NB4 (cell line): ENCODE results near the gene PIGA.
A peak's percentile ranks its signal among the peaks of the same experiment; 100 is the strongest.

Experiments
- DNase-seq: peaks from one replicate; pipeline ENCODE4 v3.0.0; 2010; ENCODE audit warnings: low read depth
- H3K4me3 ChIP-seq: one replicate; pipeline ENCODE4 v1.5.1; 2011; ENCODE audit warnings: mild to moderate bottlenecking, low read depth, low read length, moderate library complexity
- MYC ChIP-seq: IDR thresholded peaks from 2 replicates; pipeline ENCODE4 v1.6.1; 2011; ENCODE audit warnings: low read depth, low read length
- POLR2A ChIP-seq: IDR thresholded peaks from 2 replicates; pipeline ENCODE4 v1.6.1; 2011; ENCODE audit warnings: mild to moderate bottlenecking; ENCODE audit not compliant: insufficient read length; ENCODE audit errors: extremely low read depth
- TF ChIP-seq, protein P1 (sequence below): IDR thresholded peaks from one replicate; pipeline ENCODE4 v1.5.1; 2012; ENCODE audit warnings: low read depth, low read length
- TF ChIP-seq, protein P2 (sequence below): IDR thresholded peaks from 2 replicates; pipeline ENCODE4 v1.6.1; 2011; ENCODE audit warnings: low read depth, low read length

Gene PIGA, protein sequence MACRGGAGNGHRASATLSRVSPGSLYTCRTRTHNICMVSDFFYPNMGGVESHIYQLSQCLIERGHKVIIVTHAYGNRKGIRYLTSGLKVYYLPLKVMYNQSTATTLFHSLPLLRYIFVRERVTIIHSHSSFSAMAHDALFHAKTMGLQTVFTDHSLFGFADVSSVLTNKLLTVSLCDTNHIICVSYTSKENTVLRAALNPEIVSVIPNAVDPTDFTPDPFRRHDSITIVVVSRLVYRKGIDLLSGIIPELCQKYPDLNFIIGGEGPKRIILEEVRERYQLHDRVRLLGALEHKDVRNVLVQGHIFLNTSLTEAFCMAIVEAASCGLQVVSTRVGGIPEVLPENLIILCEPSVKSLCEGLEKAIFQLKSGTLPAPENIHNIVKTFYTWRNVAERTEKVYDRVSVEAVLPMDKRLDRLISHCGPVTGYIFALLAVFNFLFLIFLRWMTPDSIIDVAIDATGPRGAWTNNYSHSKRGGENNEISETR

DNA sequence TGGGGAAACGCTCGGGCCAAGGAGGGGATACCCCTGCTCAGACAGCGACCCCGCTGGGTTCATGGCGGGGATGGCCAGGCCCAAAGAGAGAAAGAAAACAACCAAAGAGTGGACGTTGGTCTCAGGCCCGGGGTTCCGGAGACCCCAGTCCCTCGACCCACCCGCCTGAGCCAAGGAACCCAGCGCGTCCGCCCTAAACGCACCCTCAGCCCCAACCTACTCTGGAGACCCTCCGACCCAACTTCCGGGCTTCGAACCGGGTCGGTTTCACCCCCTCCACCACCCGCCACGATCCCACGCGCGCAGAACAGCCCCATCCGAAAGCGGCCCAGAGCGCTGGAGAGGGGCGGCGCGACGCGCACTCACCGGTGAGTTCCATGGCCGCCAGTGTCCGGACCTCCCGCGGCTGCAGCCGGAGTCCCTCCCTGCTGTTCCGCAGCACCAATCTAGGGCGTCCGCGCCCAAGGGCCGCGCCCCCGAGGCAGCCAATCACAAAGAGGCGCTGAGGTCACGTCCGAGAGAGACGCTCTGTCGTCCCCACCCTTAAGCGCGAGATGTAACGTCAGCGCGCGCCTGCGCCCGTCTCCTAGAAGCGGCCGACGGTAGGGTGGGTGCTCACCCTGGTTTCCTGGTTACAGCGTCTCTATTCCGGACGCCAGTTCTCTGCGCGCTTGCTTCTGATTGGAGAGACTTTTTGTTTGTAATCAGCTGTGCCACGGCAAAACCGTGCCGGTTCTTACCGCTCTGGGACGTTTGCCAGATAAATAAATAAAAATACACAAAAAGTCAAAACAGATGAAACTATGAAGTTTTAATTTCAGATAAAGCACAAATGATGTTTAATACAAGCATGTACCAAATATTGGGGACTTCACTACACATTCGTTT lies at the start of gene PIGA:
Gene PIGA, minus strand, starts transcription at position 389 of the 888 bp plus-strand sequence. CDS start 3,593 bp downstream, outside the sequence.
- TF ChIP-seq, protein P1, sequence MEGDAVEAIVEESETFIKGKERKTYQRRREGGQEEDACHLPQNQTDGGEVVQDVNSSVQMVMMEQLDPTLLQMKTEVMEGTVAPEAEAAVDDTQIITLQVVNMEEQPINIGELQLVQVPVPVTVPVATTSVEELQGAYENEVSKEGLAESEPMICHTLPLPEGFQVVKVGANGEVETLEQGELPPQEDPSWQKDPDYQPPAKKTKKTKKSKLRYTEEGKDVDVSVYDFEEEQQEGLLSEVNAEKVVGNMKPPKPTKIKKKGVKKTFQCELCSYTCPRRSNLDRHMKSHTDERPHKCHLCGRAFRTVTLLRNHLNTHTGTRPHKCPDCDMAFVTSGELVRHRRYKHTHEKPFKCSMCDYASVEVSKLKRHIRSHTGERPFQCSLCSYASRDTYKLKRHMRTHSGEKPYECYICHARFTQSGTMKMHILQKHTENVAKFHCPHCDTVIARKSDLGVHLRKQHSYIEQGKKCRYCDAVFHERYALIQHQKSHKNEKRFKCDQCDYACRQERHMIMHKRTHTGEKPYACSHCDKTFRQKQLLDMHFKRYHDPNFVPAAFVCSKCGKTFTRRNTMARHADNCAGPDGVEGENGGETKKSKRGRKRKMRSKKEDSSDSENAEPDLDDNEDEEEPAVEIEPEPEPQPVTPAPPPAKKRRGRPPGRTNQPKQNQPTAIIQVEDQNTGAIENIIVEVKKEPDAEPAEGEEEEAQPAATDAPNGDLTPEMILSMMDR: no peak
- TF ChIP-seq, protein P2, sequence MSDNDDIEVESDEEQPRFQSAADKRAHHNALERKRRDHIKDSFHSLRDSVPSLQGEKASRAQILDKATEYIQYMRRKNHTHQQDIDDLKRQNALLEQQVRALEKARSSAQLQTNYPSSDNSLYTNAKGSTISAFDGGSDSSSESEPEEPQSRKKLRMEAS: 0 out of 2 replicates have a peak, but pooled peaks have one; percentile 22
- TF ChIP-seq MYC (peak; percentile 17; the same call in 1 of the 2 replicates), POLR2A (peak; percentile 66)
- peak within 1 kb of the TSS; percentile 89 for H3K4me3 ChIP-seq
- DNase-seq: peak; percentile 95

DNA sequence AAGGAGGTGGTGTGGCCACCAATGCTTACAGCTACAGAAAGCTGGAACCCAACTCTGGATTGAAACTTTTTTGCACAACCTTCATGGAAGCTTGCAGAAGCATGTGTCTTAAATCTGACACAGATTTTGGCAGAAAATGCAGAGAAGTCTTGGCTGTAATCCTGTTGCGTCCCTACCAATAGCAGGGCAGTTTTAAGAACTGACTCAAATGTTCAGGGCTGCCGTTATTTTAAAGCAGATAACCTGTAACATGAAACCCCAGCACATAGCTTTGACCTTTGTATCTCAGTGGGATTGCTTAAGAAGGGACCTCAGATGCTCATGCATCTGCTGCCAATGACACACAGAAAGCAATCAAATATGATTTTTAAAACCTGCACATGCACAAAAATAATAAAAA lies 49.0 kb upstream of the PIGA start, which contains the start of gene VEGFD:
Gene VEGFD, minus strand, starts transcription at position 110 of the 400 bp plus-strand sequence. CDS start 467 bp downstream, outside the sequence.
- TF ChIP-seq, protein P2: no peak
- TF ChIP-seq, protein P1: no peak
- TF ChIP-seq MYC: no peak
- TF ChIP-seq POLR2A: no peak
- no peak for DNase-seq
- H3K4me3 ChIP-seq: no peak within 1 kb of the TSS

DNA sequence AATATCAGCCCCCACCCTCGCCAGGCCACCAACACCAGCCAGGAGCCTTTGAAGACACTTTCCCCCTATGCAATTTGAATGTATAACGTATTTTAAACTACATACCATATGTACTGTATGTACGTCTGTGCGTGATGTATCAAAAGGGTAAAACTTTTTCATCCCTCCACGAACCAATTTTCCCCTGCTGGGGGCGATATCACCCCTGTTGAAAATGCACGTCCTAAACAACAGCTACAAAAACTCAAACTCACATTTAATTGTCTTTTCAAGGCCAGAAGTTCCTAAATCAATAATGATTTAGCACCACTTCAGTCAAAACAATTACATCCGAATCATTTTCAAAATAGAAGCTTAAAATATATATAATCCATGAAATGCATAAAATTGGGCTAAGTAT lies 47.5 kb upstream of the PIGA start:
- peak; percentile 2 for DNase-seq
- no peak for TF ChIP-seq POLR2A
- TF ChIP-seq, protein P1: peak; percentile 17

DNA sequence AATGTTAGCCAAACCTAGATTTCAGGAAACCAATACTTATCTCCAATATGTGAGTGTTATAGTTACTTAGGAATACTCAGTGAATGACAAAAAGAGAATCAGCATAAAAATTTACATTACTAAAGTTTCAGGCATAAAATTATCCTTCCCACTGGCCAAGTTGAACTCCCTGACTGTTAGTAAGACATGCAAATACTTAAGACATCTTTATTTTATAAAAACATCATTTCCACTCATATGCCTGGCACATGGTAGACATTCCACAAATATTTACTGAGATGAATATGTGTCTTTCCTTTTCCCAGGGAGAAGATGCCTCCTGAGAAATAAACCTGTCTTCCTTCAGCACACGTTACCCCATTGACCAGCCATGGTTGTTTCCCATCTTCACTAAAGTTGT lies 41.6 kb upstream of the PIGA start:
- no peak overlapping the region for H3K4me3 ChIP-seq
- DNase-seq: no peak
- no peak for TF ChIP-seq MYC
- TF ChIP-seq, protein P2: no peak
- TF ChIP-seq, protein P1: no peak
- no peak for TF ChIP-seq POLR2A

More for the DNA sequence above, 47.5 kb upstream of the PIGA start:
- H3K4me3 ChIP-seq: no peak overlapping the region

DNA sequence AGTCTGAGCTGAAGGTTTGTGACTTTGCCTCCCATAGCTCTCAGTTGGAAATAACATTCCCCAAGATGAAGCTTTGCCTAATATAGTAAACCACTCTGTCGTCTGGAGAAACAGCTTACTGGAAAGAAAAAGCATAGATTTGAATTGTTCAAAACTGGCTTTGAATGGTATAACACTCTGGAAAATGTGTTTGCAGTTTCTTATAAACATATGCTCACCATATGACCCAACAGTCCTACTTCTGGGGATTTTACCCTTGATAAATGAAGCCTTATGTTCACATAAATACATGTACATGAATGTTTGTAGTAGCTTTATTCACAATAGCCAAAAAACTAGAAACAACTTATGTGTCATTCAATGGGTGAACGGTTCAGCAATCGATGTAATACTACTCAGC lies 38.7 kb upstream of the PIGA start:
- H3K4me3 ChIP-seq: no peak overlapping the region
- TF ChIP-seq, protein P2: no peak
- TF ChIP-seq MYC (no peak), POLR2A (no peak)
- TF ChIP-seq, protein P1: no peak
- DNase-seq: no peak
